NCI-H2227 (cell line): ENCODE measurements around the gene RUNX1.
"Not testable (repeated sequence)": the region's sequence is repeated elsewhere in the genome, so short reads cannot be mapped to it uniquely, and the experiment has no call there.

Source experiments
- DNase-seq: peaks from one replicate; lab custom pipeline; 2025; ENCODE audit not compliant: unreplicated experiment; lab: John Stamatoyannopoulos, UW

The RUNX1 gene

DNA sequence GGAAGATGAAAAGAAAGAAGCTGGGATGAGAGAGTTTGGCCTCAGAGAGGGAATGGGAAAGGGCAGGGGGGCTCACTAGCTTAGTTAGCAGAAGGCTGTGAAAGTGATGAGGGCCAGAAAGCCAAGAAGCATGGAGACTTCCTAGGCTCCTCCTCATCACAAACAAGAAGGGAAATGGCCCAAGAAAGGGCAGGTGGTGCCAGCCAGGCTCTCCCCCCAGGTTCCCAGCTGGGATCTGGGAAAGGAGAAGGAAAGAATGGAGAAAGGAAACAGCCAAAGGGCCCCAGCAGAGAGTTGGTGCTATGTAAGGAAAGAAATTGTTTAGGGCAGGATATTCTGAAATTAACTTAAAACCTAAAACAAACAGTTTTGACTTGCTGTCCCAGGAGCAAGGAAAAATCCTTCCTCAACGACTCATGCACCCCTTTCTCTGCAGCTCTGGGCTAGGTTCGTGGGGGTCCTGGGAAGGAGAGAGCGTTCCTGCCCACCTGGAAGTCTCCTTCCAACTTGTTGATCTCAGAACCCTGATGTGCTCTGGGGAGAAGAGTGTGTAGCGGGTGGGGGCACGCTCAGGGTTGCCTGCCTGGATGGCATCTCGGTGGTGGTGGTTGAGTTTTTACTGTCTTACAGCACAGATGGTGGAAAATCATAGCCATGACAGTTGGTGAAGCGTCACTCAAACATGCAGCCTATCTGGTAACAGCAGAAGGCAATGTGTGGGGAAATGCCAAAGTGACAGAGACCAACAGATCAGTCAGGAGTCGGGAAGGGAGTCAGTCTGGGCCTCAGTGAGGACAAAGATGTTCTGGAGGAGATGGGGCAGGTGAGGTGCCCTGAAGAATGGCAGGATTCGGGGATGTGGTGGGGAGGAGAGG lies 233.0 kb downstream of the RUNX1 start:
- DNase-seq = no peak

DNA sequence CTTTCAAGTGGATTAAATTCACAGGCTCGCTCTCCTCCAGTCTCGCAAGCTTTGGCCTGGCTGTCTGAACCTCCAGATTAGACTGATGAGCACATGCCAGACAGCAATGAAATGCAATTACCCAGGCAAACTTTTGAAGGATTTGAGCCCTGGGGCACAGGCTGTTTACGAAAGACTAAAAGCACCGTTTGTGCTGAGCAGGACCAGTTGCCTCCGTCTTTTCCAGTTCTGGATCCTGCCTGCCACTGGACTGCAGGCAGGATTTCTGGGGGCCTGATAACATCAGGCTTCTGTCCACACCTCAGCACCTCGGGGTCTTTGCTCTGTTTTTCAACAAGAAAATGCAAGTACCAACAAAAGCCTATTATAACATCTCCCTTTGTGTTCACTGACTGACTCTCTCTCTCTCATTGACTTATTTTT lies 234.6 kb downstream of the RUNX1 start:
- DNase-seq = no peak

DNA sequence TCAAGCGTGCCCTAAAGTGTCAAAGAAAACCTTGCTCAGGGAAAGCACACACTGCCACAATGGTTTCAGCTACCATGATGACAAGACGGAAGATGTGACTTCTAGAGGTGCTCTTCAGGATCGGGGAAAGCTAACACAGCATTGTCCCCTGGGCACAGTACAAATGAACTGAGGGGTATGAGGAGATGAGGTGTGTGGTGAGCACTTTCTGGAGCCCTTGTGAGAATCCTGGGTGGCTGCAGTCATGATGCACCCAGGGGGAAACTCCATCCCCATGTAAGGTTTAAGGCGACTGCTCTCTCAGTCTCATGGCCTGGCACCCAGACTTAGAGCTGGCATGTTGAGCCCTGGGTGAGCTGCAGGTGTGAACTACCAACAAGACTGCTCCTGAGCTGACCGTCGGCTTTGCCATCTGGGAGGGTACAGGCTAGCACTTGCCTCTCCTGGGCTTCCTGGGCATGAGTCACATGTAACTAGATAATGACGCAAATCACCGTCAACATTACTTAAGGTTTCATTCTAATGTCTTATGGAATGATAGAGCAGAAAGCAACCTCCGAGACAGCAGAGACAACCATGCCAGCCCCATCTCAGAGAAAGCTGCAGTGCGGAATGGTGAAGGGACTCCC lies 235.7 kb downstream of the RUNX1 start:
- DNase-seq = no peak

DNA sequence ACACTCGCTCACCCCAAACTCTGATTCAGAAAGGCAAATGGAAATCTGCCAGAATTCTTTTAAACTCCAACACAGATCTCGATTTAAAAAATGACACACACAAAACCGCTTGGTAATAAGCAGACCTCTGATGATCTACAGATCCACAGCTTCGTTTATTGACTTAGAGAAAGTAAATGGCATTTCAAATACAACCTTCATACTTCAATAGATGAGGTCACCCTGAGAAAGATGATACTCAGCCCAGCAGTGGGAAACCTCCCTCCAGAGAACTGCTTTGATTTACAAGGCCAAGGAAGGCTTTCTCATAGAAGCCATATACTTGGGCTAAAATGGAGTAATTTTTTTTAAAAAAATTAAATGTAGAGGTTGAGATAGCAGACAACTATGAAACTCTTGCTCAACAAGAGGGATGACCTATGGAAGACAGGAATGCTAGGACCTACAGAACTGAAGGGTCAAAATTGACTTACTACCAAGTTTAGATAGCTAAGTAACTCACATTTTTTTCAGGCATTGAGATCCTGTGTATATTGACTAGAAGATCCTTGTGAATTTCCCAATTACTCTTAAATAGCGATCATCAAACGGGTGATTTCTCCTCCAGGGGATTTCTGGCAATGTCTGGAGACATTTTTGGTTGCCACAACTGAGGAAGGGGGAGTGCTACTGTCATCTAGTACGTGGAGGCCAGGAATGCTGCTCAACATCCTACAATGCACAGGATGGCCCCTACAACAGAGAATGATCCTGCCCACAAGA lies 236.4 kb downstream of the RUNX1 start:
- DNase-seq = no peak

DNA sequence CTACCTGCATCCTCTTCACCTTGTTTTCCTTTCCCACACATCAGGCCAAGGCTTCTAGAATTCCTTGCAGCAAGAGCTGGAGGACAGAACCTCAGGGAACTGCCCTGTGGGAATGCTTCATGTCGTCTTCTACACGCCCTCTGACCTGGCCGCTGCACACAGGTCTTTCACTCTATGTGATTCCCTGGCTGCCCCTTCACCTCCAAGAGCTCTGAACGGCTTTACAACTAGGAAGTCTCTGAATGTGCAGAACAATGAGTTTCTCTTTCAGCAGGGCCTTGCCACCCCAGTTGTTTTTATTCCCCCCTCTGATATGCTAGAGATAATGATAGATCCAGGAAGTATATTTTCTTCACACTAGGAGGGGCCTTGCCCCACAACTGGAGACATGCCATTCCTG lies 237.7 kb downstream of the RUNX1 start:
- DNase-seq = no peak

- DNase-seq = no peak
These were observed 238.3 kb downstream of the RUNX1 start for GRCh38 chr21:34810786-34811185.

DNA sequence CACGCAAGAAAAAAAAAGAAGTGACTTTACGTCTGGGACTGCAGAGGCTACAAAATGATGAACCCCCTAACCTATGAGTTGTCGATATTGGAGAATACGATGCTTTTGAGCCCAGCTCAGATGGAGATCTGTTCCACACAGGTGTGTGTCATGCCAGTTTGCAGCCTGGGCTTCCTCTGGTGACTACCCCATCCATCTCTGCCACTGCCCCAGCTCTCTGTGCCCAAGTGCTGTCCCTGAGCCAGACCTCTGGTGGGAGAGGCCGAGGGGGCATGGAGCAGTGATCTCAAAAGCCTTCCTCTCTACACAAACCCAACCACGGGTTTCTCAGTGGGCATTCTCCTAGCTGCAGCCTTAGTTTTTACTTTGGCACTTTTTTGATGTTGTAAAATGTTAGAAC lies 239.3 kb downstream of the RUNX1 start:
- no peak for DNase-seq

DNA sequence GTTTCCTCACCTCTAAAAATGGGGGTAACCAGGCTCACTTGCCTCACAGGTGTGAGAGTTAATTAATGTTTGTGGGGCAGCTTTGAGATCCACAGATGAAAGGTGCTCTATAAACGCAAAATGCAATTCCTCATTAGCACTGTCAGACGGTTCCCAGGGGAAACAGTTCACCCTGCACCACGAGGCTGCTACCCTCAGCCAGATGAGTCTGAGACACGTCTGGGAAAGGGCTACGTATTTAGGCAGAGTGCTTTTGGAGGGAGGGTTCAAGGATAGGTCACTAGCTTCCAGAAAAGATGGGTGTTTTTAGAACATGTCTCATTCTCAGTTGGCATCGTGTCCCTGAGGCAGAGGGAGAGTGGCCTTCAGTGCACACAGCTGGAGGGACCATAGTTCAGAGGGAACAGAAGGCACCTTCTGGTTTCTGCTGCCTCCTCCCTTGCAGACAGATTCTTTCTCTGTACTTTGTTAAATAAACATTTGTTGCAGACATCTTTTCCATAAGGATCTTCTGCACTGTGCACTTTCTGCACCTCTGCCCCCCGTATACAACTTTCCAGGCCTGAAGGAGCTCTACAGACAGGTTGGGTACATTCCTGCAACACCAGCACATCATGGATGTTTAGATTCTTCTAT lies 240.4 kb downstream of the RUNX1 start:
- DNase-seq = no peak

GRCh38 chr21:34807881-34808568 lies 241.1 kb downstream of the RUNX1 start:
- DNase-seq = no peak

DNA sequence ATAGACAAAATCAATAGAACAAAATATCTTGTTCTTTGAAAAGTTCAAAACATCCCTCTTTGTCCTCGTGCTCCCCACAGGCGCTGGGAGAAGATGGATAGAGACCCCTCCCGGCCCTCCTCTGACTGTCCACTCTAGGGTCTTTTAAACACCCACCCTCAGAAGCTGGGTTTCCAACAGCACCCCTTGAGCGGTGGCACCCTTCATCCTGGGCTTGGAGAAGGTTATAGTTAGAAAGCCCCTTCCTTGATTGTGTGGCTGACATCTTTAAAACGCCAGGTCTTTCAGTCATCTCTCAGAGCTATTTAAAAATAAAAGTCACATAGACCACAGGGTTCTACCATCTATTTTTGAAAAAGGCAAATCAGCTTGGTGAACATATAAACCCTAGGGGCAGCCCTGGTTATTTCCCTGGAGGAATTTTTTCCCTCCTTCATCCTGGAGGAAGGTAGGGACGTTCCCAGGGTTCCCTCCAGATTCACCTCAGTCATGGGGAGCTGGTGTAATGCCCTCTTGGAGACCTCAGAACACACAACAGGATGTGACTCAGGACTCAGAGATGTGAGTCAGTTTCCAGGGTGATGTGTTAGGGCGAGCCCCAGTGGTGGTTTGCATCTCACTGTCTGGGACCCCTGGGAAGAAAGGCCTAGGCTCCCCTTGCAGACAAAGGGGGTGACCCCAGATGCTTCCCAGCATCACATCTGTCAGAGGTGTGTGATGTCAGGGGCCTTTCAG lies 241.8 kb downstream of the RUNX1 start:
- no peak for DNase-seq

DNA sequence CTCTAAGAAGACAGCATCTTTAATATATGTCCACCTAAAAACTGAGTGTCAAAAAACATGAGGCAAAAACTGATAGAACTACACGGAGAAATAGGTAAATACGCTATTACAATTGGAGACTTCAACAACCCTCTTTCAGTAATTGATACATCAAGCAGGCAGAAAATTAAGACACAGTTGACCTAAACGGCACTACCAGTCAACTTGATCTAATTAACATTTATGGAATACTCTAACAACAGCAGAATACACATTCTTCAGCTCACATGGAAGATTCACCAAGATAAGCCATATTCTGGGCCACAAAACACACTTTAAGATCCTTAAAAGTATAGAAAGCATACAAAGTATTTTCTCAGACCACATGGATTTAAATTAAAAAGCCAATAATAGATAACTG lies 242.7 kb downstream of the RUNX1 start:
- no peak for DNase-seq

DNA sequence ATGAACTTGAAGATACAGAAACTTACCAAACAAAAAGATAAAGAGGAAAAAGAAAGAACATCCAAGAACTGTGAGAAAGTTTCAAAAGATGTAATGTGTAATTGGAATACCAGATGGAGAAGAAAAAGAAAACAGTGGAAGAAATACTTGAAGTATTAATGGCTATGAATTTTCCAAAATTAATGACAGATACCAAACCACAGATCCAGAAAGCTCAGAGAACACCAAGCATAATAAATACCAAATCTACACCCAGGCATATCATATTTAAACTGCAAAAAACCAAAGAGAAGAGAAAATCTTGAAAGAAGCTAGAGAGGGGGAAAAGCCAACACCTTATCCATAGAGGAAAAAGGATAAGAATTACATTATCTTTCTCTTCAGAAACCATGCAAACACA lies 243.9 kb downstream of the RUNX1 start:
- DNase-seq = no peak

DNA sequence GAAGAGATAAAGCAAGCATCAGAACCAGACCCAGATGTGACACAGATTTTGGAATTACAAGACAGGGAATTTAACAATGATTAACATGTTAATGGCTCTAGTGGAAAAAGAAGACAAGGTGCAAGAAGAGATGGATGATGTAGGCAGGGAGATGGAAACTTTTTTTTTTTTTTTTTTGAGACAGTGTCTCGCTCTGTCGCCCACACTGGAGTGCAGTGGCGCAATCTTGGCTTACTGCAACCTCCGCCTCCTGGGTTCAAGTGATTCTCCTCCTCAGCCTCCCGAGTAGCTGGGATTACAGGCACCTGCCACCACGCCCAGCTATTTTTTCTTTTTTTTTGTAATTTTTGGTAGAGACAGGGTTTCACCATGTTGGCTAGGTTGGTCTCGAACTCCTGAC lies 244.5 kb downstream of the RUNX1 start:
- not testable (repeated sequence) for DNase-seq

GRCh38 chr21:34803782-34804370 lies 245.2 kb downstream of the RUNX1 start:
- DNase-seq = no peak

GRCh38 chr21:34802180-34802899 lies 246.8 kb downstream of the RUNX1 start:
- DNase-seq = no peak

GRCh38 chr21:34801519-34802132 lies 247.5 kb downstream of the RUNX1 start:
- no peak for DNase-seq

DNA sequence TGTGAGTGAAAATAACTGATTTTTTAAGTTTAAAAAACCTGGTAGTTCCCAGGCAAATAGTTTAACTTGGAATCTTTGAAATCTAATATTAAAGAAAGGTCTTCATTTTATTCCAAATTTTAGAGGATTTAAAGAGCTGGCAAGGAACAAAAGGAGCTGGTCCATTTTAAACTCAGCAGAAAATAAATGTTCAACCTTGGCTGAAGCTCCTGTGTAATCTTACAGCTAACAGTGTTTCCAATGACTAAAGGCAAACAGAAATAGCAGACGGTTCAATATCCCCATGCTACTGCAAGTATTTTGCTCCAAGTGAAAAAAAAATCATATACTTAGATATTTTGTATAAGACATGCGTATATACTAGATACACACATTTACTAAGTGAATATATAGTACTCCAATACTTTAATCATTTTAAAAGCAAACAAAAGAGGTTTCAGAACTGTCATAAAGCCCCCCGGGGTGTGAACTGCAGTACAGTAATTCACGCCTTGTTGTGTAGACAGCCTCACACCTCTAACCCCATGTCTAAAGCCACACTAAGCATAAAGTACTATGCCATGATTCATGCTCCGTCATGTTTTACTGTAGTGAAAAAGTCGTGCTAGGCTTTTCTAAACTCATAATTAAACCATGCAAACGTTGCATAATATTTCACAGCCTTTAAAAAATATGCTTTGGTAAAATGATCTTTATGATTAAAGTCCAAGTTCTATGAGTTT lies 248.1 kb downstream of the RUNX1 start:
- DNase-seq = no peak

GRCh38 chr21:34799092-34799491 lies 250.0 kb downstream of the RUNX1 start:
- DNase-seq = no peak
